Lower lobe of right lung (tissue), 2 donors: ENCODE data around the gene ACTL7B. TPM values are rescaled to one million over a fixed set of nuclear protein-coding genes. Genes with fewer than 3 reads are reported as not detected.

ENCODE experiments used
- ATAC-seq, 2 donors: fragments of 200-7000 bp; cut with Tn5 transposase; one replicate each; pipeline ENCODE4 v1.9.1; 2020 to 2022; ENCODE audit warnings: mild to moderate bottlenecking in 2 of 2, moderate library complexity in 2 of 2
- DNase-seq: peaks from one replicate; pipeline ENCODE4 v3.0.0-alpha.2; 2020
- H3K27ac ChIP-seq: fragments of 200-600 bp; one replicate; pipeline ENCODE4 v1.8.0; 2022
- H3K27me3 ChIP-seq: fragments of 200-600 bp; one replicate; pipeline ENCODE4 v1.8.0; 2022; ENCODE audit warnings: low read depth
- H3K36me3 ChIP-seq: fragments of 200-600 bp; one replicate; pipeline ENCODE4 v1.8.0; 2022; ENCODE audit warnings: mild to moderate bottlenecking
- H3K4me1 ChIP-seq: fragments of 200-600 bp; one replicate; pipeline ENCODE4 v1.8.0; 2022
- H3K4me3 ChIP-seq: fragments of 200-600 bp; one replicate; pipeline ENCODE4 v1.8.0; 2022; ENCODE audit warnings: mild to moderate bottlenecking
- H3K9me3 ChIP-seq: fragments of 200-600 bp; one replicate; pipeline ENCODE4 v1.8.0; 2022
- CTCF ChIP-seq: fragments of 200-600 bp; IDR thresholded peaks from one replicate; pipeline ENCODE4 v1.8.0; 2022; ENCODE audit warnings: antibody characterized with exemption, mild to moderate bottlenecking
- intact Hi-C: fragments of 100-400 bp; cut with DNase I; formaldehyde crosslinking; loops from one replicate; pipeline ENCODE4 v1.11.0; 2022
- total RNA-seq: library from RNA; stranded (reverse); fragmentation: NEBNext Ultra II Directional; extraction: Animal tissue kit (Norgen Biotek cat#: 25700); gene quantifications from one replicate; pipeline ENCODE4 v1.2.1, GENCODE V29; 2021
- donor health status: DM: no; HTN: yes; CAD: no; lungs with severe emphysema.

ACTL7B gene
- total RNA-seq, 1 donor from 2014 or later = not detected

DNA sequence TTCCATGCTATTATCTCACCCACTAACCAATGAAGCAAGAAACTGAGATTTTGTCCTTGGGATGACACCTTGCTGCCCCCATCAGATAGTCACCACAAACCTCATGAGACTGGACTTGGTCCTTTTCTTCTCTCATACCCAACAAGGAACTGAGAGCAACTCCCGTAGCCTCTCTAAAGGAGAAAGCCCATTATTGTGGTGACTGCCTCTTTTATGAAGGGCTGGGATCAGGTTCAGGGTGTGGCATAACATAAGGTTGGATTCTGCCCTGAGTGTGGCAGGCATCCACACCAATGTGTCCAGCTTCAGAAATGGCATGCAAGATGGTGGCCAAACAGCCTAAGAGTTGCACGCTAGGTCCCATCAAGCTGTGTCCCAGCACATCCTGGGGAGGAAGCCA lies 5.0 kb upstream of the ACTL7B start:
- no peak overlapping the region for H3K27ac ChIP-seq
- no peaks in the 10 kb centered on the region for H3K9me3 ChIP-seq
- TF ChIP-seq CTCF = no peak
- intact Hi-C loops = no loop called here
- H3K4me3 ChIP-seq = no peak overlapping the region
- no peaks in the 10 kb centered on the region for H3K4me1 ChIP-seq
- DNase-seq (no peak), ATAC-seq (no peak)
- H3K27me3 ChIP-seq = no peaks in the 10 kb centered on the region
- H3K36me3 ChIP-seq = no peaks in the 10 kb centered on the region

DNA sequence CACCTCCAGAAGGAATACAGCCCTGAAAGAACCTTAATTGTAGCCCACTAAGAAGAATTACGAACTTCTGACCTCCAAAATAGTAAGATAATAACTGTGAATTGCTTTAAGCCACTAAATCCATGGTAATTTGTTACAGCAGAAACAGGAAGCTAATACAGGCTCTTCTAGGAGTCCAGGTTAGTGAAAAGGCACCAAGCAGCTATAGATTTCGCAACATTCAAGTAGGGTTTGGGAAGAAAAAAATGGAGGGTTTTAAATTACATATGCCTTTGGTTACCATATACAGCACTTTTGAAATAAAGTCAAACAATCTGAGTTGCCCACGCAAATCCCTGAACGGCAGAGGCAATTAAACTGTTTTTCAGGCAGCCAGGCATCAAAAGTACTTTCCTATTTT lies 4.6 kb upstream of the ACTL7B start:
- Histone ChIP-seq H3K4me3 (no peak overlapping the region), H3K36me3 (no peaks in the 10 kb centered on the region), H3K27ac (no peak overlapping the region), H3K27me3 (no peaks in the 10 kb centered on the region), H3K9me3 (no peaks in the 10 kb centered on the region), H3K4me1 (no peaks in the 10 kb centered on the region)
- ATAC-seq (no peak), DNase-seq (no peak)
- no peak for TF ChIP-seq CTCF
- intact Hi-C loops = no loop called here

- Histone ChIP-seq H3K9me3 (no peaks in the 10 kb centered on the region), H3K27ac (no peak overlapping the region), H3K27me3 (no peaks in the 10 kb centered on the region), H3K4me3 (no peak overlapping the region), H3K36me3 (no peaks in the 10 kb centered on the region), H3K4me1 (no peaks in the 10 kb centered on the region)
- intact Hi-C loops = no loop called here
- DNase-seq = no peak
- TF ChIP-seq CTCF = no peak
- ATAC-seq = no peak
Measured at GRCh38 chr9:108859459-108860114, 3.8 kb upstream of the ACTL7B start.

DNA sequence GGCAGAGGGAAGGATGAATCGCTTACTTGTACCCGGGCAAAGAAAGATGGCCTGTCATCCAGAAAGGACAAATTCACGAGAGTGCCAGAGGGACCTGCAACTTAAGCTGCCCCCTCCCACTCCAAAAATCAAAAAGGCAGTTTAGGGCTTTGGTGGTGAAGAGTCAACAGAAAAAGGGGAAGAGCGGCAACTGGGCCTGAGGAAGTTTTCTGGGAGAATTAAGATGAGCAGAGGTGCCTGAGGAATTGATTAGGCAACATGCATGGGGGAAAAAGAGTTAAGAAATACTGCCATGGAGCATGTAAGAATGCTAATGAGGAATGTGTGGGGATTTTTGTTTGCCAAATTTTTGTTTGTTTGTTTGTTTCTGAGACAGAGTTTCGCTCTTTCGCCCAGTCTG lies 1.8 kb upstream of the ACTL7B start:
- ATAC-seq (no peak), DNase-seq (no peak)
- intact Hi-C loops = no loop called here
- H3K36me3 ChIP-seq = no peaks in the 10 kb centered on the region
- no peaks in the 10 kb centered on the region for H3K27me3 ChIP-seq
- no peak for TF ChIP-seq CTCF
- no peaks in the 10 kb centered on the region for H3K4me1 ChIP-seq
- no peak overlapping the region for H3K27ac ChIP-seq
- no peaks in the 10 kb centered on the region for H3K9me3 ChIP-seq
- no peak overlapping the region for H3K4me3 ChIP-seq

- no peaks in the 10 kb centered on the region for H3K9me3 ChIP-seq
- intact Hi-C loops = no loop called here
- ATAC-seq = no peak
- DNase-seq = no peak
- H3K4me3 ChIP-seq = no peak overlapping the region
- H3K4me1 ChIP-seq = no peaks in the 10 kb centered on the region
- TF ChIP-seq CTCF = no peak
- no peaks in the 10 kb centered on the region for H3K27me3 ChIP-seq
- H3K36me3 ChIP-seq = no peaks in the 10 kb centered on the region
- no peak overlapping the region for H3K27ac ChIP-seq
Measured at GRCh38 chr9:108855529-108855886, 278 bp downstream of the ACTL7B start.
